ENCODE measurements around the gene SLC9A3. TPM values are rescaled to one million over a fixed set of nuclear protein-coding genes. Genes with fewer than 3 reads are reported as not detected.
"Not testable (repeated sequence)": the region's sequence is repeated elsewhere in the genome, so short reads cannot be mapped to it uniquely, and the experiment has no call there.

The SLC9A3 gene
- total RNA-seq, 1 donor = 1.8 TPM

GRCh38 chr5:514673-515072 lies 9.6 kb downstream of the SLC9A3 start:
- no peaks in the 10 kb centered on the region for H3K4me1 ChIP-seq (ENCODE audit: insufficient read depth, low read length)
- H3K9me3 ChIP-seq (ENCODE audit: low read depth, low read length) = no peaks in the 10 kb centered on the region
- no peak overlapping the region for H3K4me3 ChIP-seq (ENCODE audit: low read length)
- no peaks in the 10 kb centered on the region for H3K27me3 ChIP-seq (ENCODE audit: insufficient read depth, low read length)

GRCh38 chr5:514101-514485 lies 10.2 kb downstream of the SLC9A3 start:
- Histone ChIP-seq H3K4me1 (ENCODE audit: insufficient read depth, low read length) (no peaks in the 10 kb centered on the region), H3K4me3 (ENCODE audit: low read length) (no peak overlapping the region), H3K27me3 (ENCODE audit: insufficient read depth, low read length) (no peaks in the 10 kb centered on the region), H3K9me3 (ENCODE audit: low read depth, low read length) (no peaks in the 10 kb centered on the region)

- no peaks in the 10 kb centered on the region for H3K27me3 ChIP-seq (ENCODE audit: insufficient read depth, low read length)
- no peaks in the 10 kb centered on the region for H3K9me3 ChIP-seq (ENCODE audit: low read depth, low read length)
- H3K4me3 ChIP-seq (ENCODE audit: low read length) = no peak overlapping the region
- no peaks in the 10 kb centered on the region for H3K4me1 ChIP-seq (ENCODE audit: insufficient read depth, low read length)
Measured at GRCh38 chr5:513216-514100, 10.8 kb downstream of the SLC9A3 start.

GRCh38 chr5:511476-511875 lies 12.8 kb downstream of the SLC9A3 start:
- Histone ChIP-seq H3K4me1 (ENCODE audit: insufficient read depth, low read length) (no peaks in the 10 kb centered on the region), H3K4me3 (ENCODE audit: low read length) (no peak overlapping the region), H3K27me3 (ENCODE audit: insufficient read depth, low read length) (no peaks in the 10 kb centered on the region), H3K9me3 (ENCODE audit: low read depth, low read length) (no peaks in the 10 kb centered on the region)

GRCh38 chr5:510521-510920 lies 13.7 kb downstream of the SLC9A3 start:
- no peaks in the 10 kb centered on the region for H3K27me3 ChIP-seq (ENCODE audit: insufficient read depth, low read length)
- H3K4me1 ChIP-seq (ENCODE audit: insufficient read depth, low read length) = no peaks in the 10 kb centered on the region
- no peak overlapping the region for H3K4me3 ChIP-seq (ENCODE audit: low read length)
- H3K9me3 ChIP-seq (ENCODE audit: low read depth, low read length) = no peaks in the 10 kb centered on the region

- no peaks in the 10 kb centered on the region for H3K4me1 ChIP-seq (ENCODE audit: insufficient read depth, low read length)
- no peaks in the 10 kb centered on the region for H3K9me3 ChIP-seq (ENCODE audit: low read depth, low read length)
- H3K4me3 ChIP-seq (ENCODE audit: low read length) = no peak overlapping the region
- H3K27me3 ChIP-seq (ENCODE audit: insufficient read depth, low read length) = no peaks in the 10 kb centered on the region
Measured at GRCh38 chr5:509611-510185, 14.6 kb downstream of the SLC9A3 start.

GRCh38 chr5:507986-508575 lies 16.2 kb downstream of the SLC9A3 start:
- H3K9me3 ChIP-seq (ENCODE audit: low read depth, low read length); H3K4me3 ChIP-seq (ENCODE audit: low read length); H3K4me1 ChIP-seq (ENCODE audit: insufficient read depth, low read length); H3K27me3 ChIP-seq (ENCODE audit: insufficient read depth, low read length): not testable (repeated sequence)

- Histone ChIP-seq H3K27me3 (ENCODE audit: insufficient read depth, low read length) (peaks cover 11% of the 10 kb centered on the region), H3K9me3 (ENCODE audit: low read depth, low read length) (no peaks in the 10 kb centered on the region), H3K4me1 (ENCODE audit: insufficient read depth, low read length) (no peaks in the 10 kb centered on the region), H3K4me3 (ENCODE audit: low read length) (no peak overlapping the region)
Measured at GRCh38 chr5:505951-506525, 18.2 kb downstream of the SLC9A3 start.

- Histone ChIP-seq H3K4me3 (ENCODE audit: low read length) (no peak overlapping the region), H3K27me3 (ENCODE audit: insufficient read depth, low read length) (peaks cover 12% of the 10 kb centered on the region), H3K9me3 (ENCODE audit: low read depth, low read length) (no peaks in the 10 kb centered on the region), H3K4me1 (ENCODE audit: insufficient read depth, low read length) (no peaks in the 10 kb centered on the region)
Measured at GRCh38 chr5:504326-505154, 19.7 kb downstream of the SLC9A3 start.

GRCh38 chr5:502325-503079 lies 21.7 kb downstream of the SLC9A3 start:
- Histone ChIP-seq H3K27me3 (ENCODE audit: insufficient read depth, low read length) (peaks cover 12% of the 10 kb centered on the region), H3K9me3 (ENCODE audit: low read depth, low read length) (no peaks in the 10 kb centered on the region), H3K4me3 (ENCODE audit: low read length) (no peak overlapping the region), H3K4me1 (ENCODE audit: insufficient read depth, low read length) (no peaks in the 10 kb centered on the region)

- no peaks in the 10 kb centered on the region for H3K4me1 ChIP-seq (ENCODE audit: insufficient read depth, low read length)
- peaks cover 12% of the 10 kb centered on the region for H3K27me3 ChIP-seq (ENCODE audit: insufficient read depth, low read length)
Measured at GRCh38 chr5:501831-502184, 22.4 kb downstream of the SLC9A3 start.

GRCh38 chr5:501105-501830 lies 23.0 kb downstream of the SLC9A3 start:
- Histone ChIP-seq H3K9me3 (ENCODE audit: low read depth, low read length) (no peaks in the 10 kb centered on the region), H3K4me1 (ENCODE audit: insufficient read depth, low read length) (no peaks in the 10 kb centered on the region), H3K27me3 (ENCODE audit: insufficient read depth, low read length) (peaks cover 12% of the 10 kb centered on the region), H3K4me3 (ENCODE audit: low read length) (no peak overlapping the region)

More at GRCh38 chr5:501831-502184, 22.4 kb downstream of the SLC9A3 start:
- Histone ChIP-seq H3K4me3 (ENCODE audit: low read length) (no peak overlapping the region), H3K9me3 (ENCODE audit: low read depth, low read length) (no peaks in the 10 kb centered on the region)

- H3K27me3 ChIP-seq (ENCODE audit: insufficient read depth, low read length) = peaks cover 12% of the 10 kb centered on the region
- no peak overlapping the region for H3K4me3 ChIP-seq (ENCODE audit: low read length)
- H3K4me1 ChIP-seq (ENCODE audit: insufficient read depth, low read length) = no peaks in the 10 kb centered on the region
- H3K9me3 ChIP-seq (ENCODE audit: low read depth, low read length) = no peaks in the 10 kb centered on the region
Measured at GRCh38 chr5:500491-500890, 23.8 kb downstream of the SLC9A3 start.

Data from mononuclear cell (primary cell).